ENCODE measurements around the gene SKAP1. TPM values are rescaled to one million over a fixed set of nuclear protein-coding genes. Genes with fewer than 3 reads are reported as not detected.

SKAP1 gene
- total and polyA plus RNA-seq, 2 of the 13 experiments (the other 11 are each of a cell fraction or from before 2014, with no cell fraction given), result 0.21 TPM; not detected in 1

DNA sequence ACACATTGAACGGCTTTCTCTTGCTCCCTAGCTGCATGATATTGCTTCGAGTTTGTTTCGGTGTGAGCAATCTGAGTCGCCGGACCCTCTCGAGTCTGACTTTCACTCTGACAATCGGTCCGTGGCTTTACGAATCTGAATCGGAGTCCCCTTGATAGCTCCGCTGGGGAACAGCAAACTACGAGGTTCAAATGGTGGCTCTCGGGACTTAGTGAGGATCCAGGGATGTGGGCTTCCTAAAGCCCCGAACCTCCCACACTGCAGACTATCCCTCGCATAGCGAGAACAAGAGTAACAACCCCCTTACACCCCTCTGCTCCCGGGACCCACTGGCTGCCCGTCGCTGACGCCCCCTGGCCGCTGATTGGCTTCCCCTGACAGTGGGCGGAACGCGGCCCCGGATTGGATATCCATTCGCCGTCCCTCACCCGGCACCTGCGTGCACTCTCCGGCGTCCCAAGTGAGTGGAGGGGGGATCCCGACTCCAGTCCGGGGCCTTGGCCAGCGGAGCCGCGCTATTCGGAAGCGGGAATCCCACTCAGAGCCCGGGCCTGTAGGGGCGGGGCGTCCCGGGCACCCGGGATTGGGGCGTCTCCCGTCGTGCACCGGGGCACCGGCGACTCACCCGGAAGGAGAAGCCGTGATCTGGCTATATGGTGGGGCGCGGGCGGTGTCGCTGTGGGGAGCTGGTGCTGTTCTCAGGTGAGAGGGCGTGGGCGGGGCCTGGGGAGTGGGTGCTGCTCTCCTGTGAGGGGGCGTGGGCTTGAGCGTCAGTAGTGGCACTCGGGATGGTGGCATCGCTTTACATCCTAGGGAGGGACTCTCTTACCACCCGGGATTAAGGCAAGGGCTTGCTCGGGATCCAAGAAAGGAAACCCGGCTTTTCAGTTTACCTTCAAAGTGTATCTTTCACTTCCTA lies 322.6 kb downstream of the SKAP1 start, which contains the start of gene SNX11 (continued):
- TF ChIP-seq ZNF44 (CRISPR knock-in tag; IDR thresholded peaks at IDR 0.05) (no peak), POLR2AphosphoS2 (IDR thresholded peaks at IDR 0.05; ENCODE audit: low read depth, low read length) (no peak), ZNF557 (CRISPR knock-in tag; IDR thresholded peaks at IDR 0.05) (no peak), MYNN (CRISPR knock-in tag; IDR thresholded peaks at IDR 0.05; ENCODE audit: low read depth) (0 out of 2 replicates have a peak, but pooled peaks have one; percentile 35), ZNF207 (IDR thresholded peaks at IDR 0.05; ENCODE audit: borderline replicate concordance) (no peak), POLR2A (IDR thresholded peaks at IDR 0.05; ENCODE audit: insufficient read depth in 1 of 2, low read depth in 2 of 2, low read length in 2 of 2) (peak; percentile 85 to 94), SOX13 (IDR thresholded peaks at IDR 0.05) (no peak), SOX13 (CRISPR knock-in tag; conservative IDR thresholded peaks at IDR 0.05 in 1 of 2, IDR thresholded peaks at IDR 0.05 in 1 of 2) (no peak; a peak in 1 of 4 replicates), WIZ (CRISPR knock-in tag; IDR thresholded peaks at IDR 0.05) (no peak), RXRB (CRISPR knock-in tag; IDR thresholded peaks at IDR 0.05; ENCODE audit: borderline replicate concordance) (peak; percentile 40; the same call in 1 of the 2 replicates), MEIS1 (CRISPR knock-in tag; IDR thresholded peaks at IDR 0.05; ENCODE audit: borderline replicate concordance) (no peak), ZSCAN12 (CRISPR knock-in tag; IDR thresholded peaks at IDR 0.05) (0 out of 2 replicates have a peak, but pooled peaks have one; percentile 57), MED8 (CRISPR knock-in tag; IDR thresholded peaks at IDR 0.05; ENCODE audit: insufficient replicate concordance) (peak; percentile 77), ZIK1 (CRISPR knock-in tag; IDR thresholded peaks at IDR 0.05; ENCODE audit: borderline replicate concordance, low read depth) (no peak), ZKSCAN8 (CRISPR knock-in tag; IDR thresholded peaks at IDR 0.05; ENCODE audit: borderline replicate concordance) (peak; percentile 18), ZNF530 (CRISPR knock-in tag; IDR thresholded peaks at IDR 0.05; ENCODE audit: low read depth) (no peak), MZF1 (CRISPR knock-in tag; IDR thresholded peaks at IDR 0.05; ENCODE audit: borderline replicate concordance) (no peak; the same call in 1 of the 2 replicates), ZNF782 (CRISPR knock-in tag; IDR thresholded peaks at IDR 0.05; ENCODE audit: borderline replicate concordance) (no peak; the same call in 1 of the 2 replicates), NR2F2 (IDR thresholded peaks at IDR 0.05; ENCODE audit: borderline replicate concordance, low read depth) (no peak; the same call in 1 of the 2 replicates), KDM5B (CRISPR knock-in tag; IDR thresholded peaks at IDR 0.05; ENCODE audit: borderline replicate concordance) (peak; percentile 93), SIN3B (IDR thresholded peaks at IDR 0.05; ENCODE audit: low read length) (0 out of 2 replicates have a peak, but pooled peaks have one; percentile 27), POGZ (CRISPR knock-in tag; IDR thresholded peaks at IDR 0.05) (peak; percentile 91)
- TF ChIP-seq, protein P1, sequence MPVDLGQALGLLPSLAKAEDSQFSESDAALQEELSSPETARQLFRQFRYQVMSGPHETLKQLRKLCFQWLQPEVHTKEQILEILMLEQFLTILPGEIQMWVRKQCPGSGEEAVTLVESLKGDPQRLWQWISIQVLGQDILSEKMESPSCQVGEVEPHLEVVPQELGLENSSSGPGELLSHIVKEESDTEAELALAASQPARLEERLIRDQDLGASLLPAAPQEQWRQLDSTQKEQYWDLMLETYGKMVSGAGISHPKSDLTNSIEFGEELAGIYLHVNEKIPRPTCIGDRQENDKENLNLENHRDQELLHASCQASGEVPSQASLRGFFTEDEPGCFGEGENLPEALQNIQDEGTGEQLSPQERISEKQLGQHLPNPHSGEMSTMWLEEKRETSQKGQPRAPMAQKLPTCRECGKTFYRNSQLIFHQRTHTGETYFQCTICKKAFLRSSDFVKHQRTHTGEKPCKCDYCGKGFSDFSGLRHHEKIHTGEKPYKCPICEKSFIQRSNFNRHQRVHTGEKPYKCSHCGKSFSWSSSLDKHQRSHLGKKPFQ (CRISPR knock-in tag; IDR thresholded peaks at IDR 0.05; ENCODE audit: insufficient replicate concordance), result no peak
- TF ChIP-seq, protein P2, sequence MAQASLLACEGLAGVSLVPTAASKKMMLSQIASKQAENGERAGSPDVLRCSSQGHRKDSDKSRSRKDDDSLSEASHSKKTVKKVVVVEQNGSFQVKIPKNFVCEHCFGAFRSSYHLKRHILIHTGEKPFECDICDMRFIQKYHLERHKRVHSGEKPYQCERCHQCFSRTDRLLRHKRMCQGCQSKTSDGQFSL (CRISPR knock-in tag; IDR thresholded peaks at IDR 0.05), result 0 out of 2 replicates have a peak, but pooled peaks have one; percentile 20
- TF ChIP-seq, protein P3, sequence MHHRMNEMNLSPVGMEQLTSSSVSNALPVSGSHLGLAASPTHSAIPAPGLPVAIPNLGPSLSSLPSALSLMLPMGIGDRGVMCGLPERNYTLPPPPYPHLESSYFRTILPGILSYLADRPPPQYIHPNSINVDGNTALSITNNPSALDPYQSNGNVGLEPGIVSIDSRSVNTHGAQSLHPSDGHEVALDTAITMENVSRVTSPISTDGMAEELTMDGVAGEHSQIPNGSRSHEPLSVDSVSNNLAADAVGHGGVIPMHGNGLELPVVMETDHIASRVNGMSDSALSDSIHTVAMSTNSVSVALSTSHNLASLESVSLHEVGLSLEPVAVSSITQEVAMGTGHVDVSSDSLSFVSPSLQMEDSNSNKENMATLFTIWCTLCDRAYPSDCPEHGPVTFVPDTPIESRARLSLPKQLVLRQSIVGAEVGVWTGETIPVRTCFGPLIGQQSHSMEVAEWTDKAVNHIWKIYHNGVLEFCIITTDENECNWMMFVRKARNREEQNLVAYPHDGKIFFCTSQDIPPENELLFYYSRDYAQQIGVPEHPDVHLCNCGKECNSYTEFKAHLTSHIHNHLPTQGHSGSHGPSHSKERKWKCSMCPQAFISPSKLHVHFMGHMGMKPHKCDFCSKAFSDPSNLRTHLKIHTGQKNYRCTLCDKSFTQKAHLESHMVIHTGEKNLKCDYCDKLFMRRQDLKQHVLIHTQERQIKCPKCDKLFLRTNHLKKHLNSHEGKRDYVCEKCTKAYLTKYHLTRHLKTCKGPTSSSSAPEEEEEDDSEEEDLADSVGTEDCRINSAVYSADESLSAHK (CRISPR knock-in tag; IDR thresholded peaks at IDR 0.05; ENCODE audit: borderline replicate concordance), result no peak

Data from HepG2 (cell line).